BLaER1 treated with 17β-estradiol and CSF1 and Interleukin-3, amounts not matched to agents 10 nM and 100 nM (cell line): ENCODE results near the gene SMARCAL1.

Source experiments
- H3K27ac ChIP-seq, 11 experiments: shearing (Covaris generic); formaldehyde crosslinking; 2 replicates each; pipeline ENCODE4 v1.8.1; 2022
- H3K27me3 ChIP-seq, 11 experiments: shearing (Covaris generic); formaldehyde crosslinking; 2 replicates each; pipeline ENCODE4 v1.8.1; 2022
- H3K36me3 ChIP-seq, 11 experiments: shearing (Covaris generic); formaldehyde crosslinking; 2 replicates each; pipeline ENCODE4 v1.8.1; 2022
- H3K4me1 ChIP-seq, 10 experiments: shearing (Covaris generic); formaldehyde crosslinking; 2 replicates each; pipeline ENCODE4 v1.8.1; 2022
- H3K4me2 ChIP-seq, 11 experiments: shearing (Covaris generic); formaldehyde crosslinking; 2 replicates each; pipeline ENCODE4 v1.8.1; 2022
- H3K4me3 ChIP-seq, 10 experiments: shearing (Covaris generic); formaldehyde crosslinking; 2 replicates each; pipeline ENCODE4 v1.8.1; 2022
- H3K9ac ChIP-seq, 11 experiments: shearing (Covaris generic); formaldehyde crosslinking; 2 replicates each; pipeline ENCODE4 v1.8.1; 2022
- H3K9me3 ChIP-seq, 11 experiments: shearing (Covaris generic); formaldehyde crosslinking; replicated peaks in 1 of 11; 2 replicates each; pipeline ENCODE4 v1.8.1; 2022
- H4K20me1 ChIP-seq, 11 experiments: shearing (Covaris generic); formaldehyde crosslinking; 2 replicates each; pipeline ENCODE4 v1.8.1; 2022
- Cebpa-rat ChIP-seq, 11 experiments: shearing (Covaris generic); IDR thresholded peaks; 2 replicates each; pipeline ENCODE4 v1.8.1; 2022

SMARCAL1 gene

GRCh38 chr2:216493334-216493685 lies 81.0 kb downstream of the SMARCAL1 start:
- Histone ChIP-seq H3K4me3 (peak overlapping the region in 2 of 10 experiments; percentile 10 to 34; a peak in 1 of 20 replicates), H4K20me1 (no peaks in the 10 kb centered on the region), H3K27ac (peak overlapping the region in 9 of 11 experiments; percentile 72 to 91 (median 85); a peak in 16 of 22 replicates), H3K27me3 (no peaks in the 10 kb centered on the region), H3K9ac (peak overlapping the region in 7 of 11 experiments; percentile 39 to 77 (median 69); a peak in 14 of 22 replicates), H3K4me1 (peaks cover 78 to 94% (median 84%) of the 10 kb centered on the region in 10 experiments), H3K36me3 (no peaks in the 10 kb centered on the region), H3K9me3 (peaks cover 0 to 5% (median 0%) of the 10 kb centered on the region in 11 experiments; a peak in 2 of 22 replicates), H3K4me2 (peak overlapping the region; percentile 69 to 90 (median 80))
- TF ChIP-seq Cebpa-rat (IDR thresholded peaks at IDR 0.05) = no peak

GRCh38 chr2:216495656-216496055 lies 83.4 kb downstream of the SMARCAL1 start:
- H3K27ac ChIP-seq = peak overlapping the region in 5 of 11 experiments; percentile 8 to 42 (median 36); a peak in 7 of 22 replicates
- H3K4me2 ChIP-seq = peak overlapping the region; percentile 48 to 90 (median 79)
- H3K36me3 ChIP-seq = peaks cover 13 to 17% (median 16%) of the 10 kb centered on the region in 11 experiments
- no peak overlapping the region for H3K4me3 ChIP-seq
- H3K9me3 ChIP-seq = peaks cover 0 to 5% (median 0%) of the 10 kb centered on the region in 11 experiments; a peak in 2 of 22 replicates
- peaks cover 10 to 18% (median 14%) of the 10 kb centered on the region in 11 experiments for H4K20me1 ChIP-seq
- H3K9ac ChIP-seq = peak overlapping the region in 3 of 11 experiments; percentile 16 to 31 (median 18); a peak in 4 of 22 replicates
- H3K27me3 ChIP-seq = no peaks in the 10 kb centered on the region
- H3K4me1 ChIP-seq = peaks cover 74 to 83% (median 81%) of the 10 kb centered on the region in 10 experiments
- TF ChIP-seq Cebpa-rat (IDR thresholded peaks at IDR 0.05) = no peak

GRCh38 chr2:216497382-216498069 lies 85.2 kb downstream of the SMARCAL1 start:
- peaks cover 29 to 37% (median 32%) of the 10 kb centered on the region in 11 experiments for H4K20me1 ChIP-seq
- peak overlapping the region; percentile 75 to 94 (median 84) for H3K4me2 ChIP-seq
- peak overlapping the region; percentile 87 to 98 (median 96); a peak in 18 of 22 replicates for H3K27ac ChIP-seq
- peak overlapping the region; percentile 94 to 99 (median 98); a peak in 20 of 22 replicates for H3K9ac ChIP-seq
- peaks cover 32 to 36% (median 35%) of the 10 kb centered on the region in 11 experiments for H3K36me3 ChIP-seq
- peak overlapping the region; percentile 72 to 98 (median 86); a peak in 19 of 20 replicates for H3K4me3 ChIP-seq
- H3K9me3 ChIP-seq = no peaks in the 10 kb centered on the region
- no peak for TF ChIP-seq Cebpa-rat (IDR thresholded peaks at IDR 0.05)
- peaks cover 74 to 83% (median 80%) of the 10 kb centered on the region in 10 experiments for H3K4me1 ChIP-seq
- no peaks in the 10 kb centered on the region for H3K27me3 ChIP-seq

GRCh38 chr2:216498070-216498378 lies 85.7 kb downstream of the SMARCAL1 start:
- Histone ChIP-seq H3K4me2 (peak overlapping the region; percentile 75 to 94 (median 84)), H3K27ac (peak overlapping the region; percentile 87 to 98 (median 96)), H3K4me3 (peak overlapping the region; percentile 72 to 98 (median 86)), H3K9ac (peak overlapping the region; percentile 94 to 99 (median 98)), H4K20me1 (peaks cover 34 to 42% (median 37%) of the 10 kb centered on the region in 11 experiments), H3K9me3 (no peaks in the 10 kb centered on the region), H3K36me3 (peaks cover 37 to 41% (median 40%) of the 10 kb centered on the region in 11 experiments), H3K27me3 (no peaks in the 10 kb centered on the region), H3K4me1 (peaks cover 74 to 83% (median 80%) of the 10 kb centered on the region in 10 experiments)
- no peak for TF ChIP-seq Cebpa-rat (IDR thresholded peaks at IDR 0.05)

GRCh38 chr2:216498379-216499352 lies 86.4 kb downstream of the SMARCAL1 start, which contains the start of gene RPL37A:
RPL37A (plus strand) TSS chr2:216498844; CDS start chr2:216498875, 31 bp downstream.
- Histone ChIP-seq H3K27me3 (no peaks in the 10 kb centered on the region), H3K4me3 (peak within 1 kb of the TSS; percentile 72 to 98 (median 86)), H3K9ac (peak within 1 kb of the TSS; percentile 94 to 99 (median 98)), H3K27ac (peak within 1 kb of the TSS; percentile 87 to 98 (median 96)), H3K36me3 (peaks cover 43 to 47% (median 46%) of the 10 kb centered on the region in 11 experiments), H3K4me1 (peaks cover 68 to 83% (median 77%) of the 10 kb centered on the region in 10 experiments), H3K4me2 (peak within 1 kb of the TSS; percentile 84 to 96 (median 92)), H4K20me1 (peaks cover 40 to 48% (median 44%) of the 10 kb centered on the region in 11 experiments), H3K9me3 (no peaks in the 10 kb centered on the region)
- no peak for TF ChIP-seq Cebpa-rat (IDR thresholded peaks at IDR 0.05)

GRCh38 chr2:216499641-216500218 lies 87.4 kb downstream of the SMARCAL1 start:
- TF ChIP-seq Cebpa-rat (IDR thresholded peaks at IDR 0.05) = no peak
- peak overlapping the region; percentile 84 to 96 (median 92) for H3K4me2 ChIP-seq
- no peaks in the 10 kb centered on the region for H3K9me3 ChIP-seq
- peak overlapping the region; percentile 72 to 98 (median 86) for H3K4me3 ChIP-seq
- H3K9ac ChIP-seq = peak overlapping the region; percentile 94 to 99 (median 98)
- peaks cover 51 to 59% (median 55%) of the 10 kb centered on the region in 11 experiments for H4K20me1 ChIP-seq
- peaks cover 58 to 79% (median 66%) of the 10 kb centered on the region in 10 experiments for H3K4me1 ChIP-seq
- peaks cover 54 to 58% (median 57%) of the 10 kb centered on the region in 11 experiments for H3K36me3 ChIP-seq
- peak overlapping the region; percentile 87 to 98 (median 96) for H3K27ac ChIP-seq
- H3K27me3 ChIP-seq = no peaks in the 10 kb centered on the region

- TF ChIP-seq Cebpa-rat (IDR thresholded peaks at IDR 0.05) = no peak
- Histone ChIP-seq H3K27me3 (no peaks in the 10 kb centered on the region), H3K36me3 (peaks cover 62 to 66% (median 65%) of the 10 kb centered on the region in 11 experiments)
Measured at GRCh38 chr2:216500572-216500971, 88.3 kb downstream of the SMARCAL1 start.

GRCh38 chr2:216501854-216502253 lies 89.6 kb downstream of the SMARCAL1 start:
- peak overlapping the region in 5 of 10 experiments; percentile 6 to 92 (median 83); a peak in 6 of 20 replicates for H3K4me3 ChIP-seq
- H3K27me3 ChIP-seq = no peaks in the 10 kb centered on the region
- peak overlapping the region in 8 of 11 experiments; percentile 2 to 97 (median 14); a peak in 4 of 22 replicates for H3K9ac ChIP-seq
- H3K4me2 ChIP-seq = peak overlapping the region; percentile 23 to 96 (median 91); a peak in 19 of 22 replicates
- peaks cover 38 to 58% (median 49%) of the 10 kb centered on the region in 10 experiments for H3K4me1 ChIP-seq
- H3K9me3 ChIP-seq = no peaks in the 10 kb centered on the region
- TF ChIP-seq Cebpa-rat (IDR thresholded peaks at IDR 0.05) = no peak
- H3K36me3 ChIP-seq = peaks cover 70 to 79% (median 77%) of the 10 kb centered on the region in 11 experiments
- H4K20me1 ChIP-seq = peaks cover 72 to 80% (median 75%) of the 10 kb centered on the region in 11 experiments
- no peak overlapping the region for H3K27ac ChIP-seq

More at GRCh38 chr2:216500572-216500971, 88.3 kb downstream of the SMARCAL1 start:
- Histone ChIP-seq H3K4me3 (peak overlapping the region; percentile 72 to 98 (median 86)), H3K4me1 (peaks cover 50 to 71% (median 58%) of the 10 kb centered on the region in 10 experiments), H3K9ac (peak overlapping the region; percentile 94 to 99 (median 98)), H3K27ac (peak overlapping the region in 6 of 11 experiments; percentile 93 to 98 (median 96); a peak in 8 of 22 replicates), H3K9me3 (no peaks in the 10 kb centered on the region), H4K20me1 (peaks cover 59 to 67% (median 63%) of the 10 kb centered on the region in 11 experiments), H3K4me2 (peak overlapping the region; percentile 84 to 96 (median 92))
